Adrenal gland (tissue), 12 donors: ENCODE measurements around the gene PRR3. TPM values are rescaled to one million over a fixed set of nuclear protein-coding genes. Genes with fewer than 3 reads are reported as not detected.

Source experiments
- DNase-seq, 7 donors: peaks; one replicate each; pipeline ENCODE4 v3.0.0-alpha.2; 2019 to 2020
- H3K27ac ChIP-seq, 5 donors: fragments of 200-600 bp; sonication (generic) in 4 of 5; 1 replicate in 3 of 5; 2 replicates in 2 of 5; pipeline versions ENCODE4 v1.5.1 to v1.8.0; 2016 to 2020; ENCODE audit warnings: mild to moderate bottlenecking in 1 of 5
- H3K27me3 ChIP-seq: fragments of 200-600 bp; 2 replicates; pipeline ENCODE4 v1.8.0; 2021
- H3K36me3 ChIP-seq, 2 donors: fragments of 200-600 bp; replicated peaks in 1 of 2; 1 replicate in 1 of 2; 2 replicates in 1 of 2; pipeline versions ENCODE4 v1.5.1 to v1.8.0; 2018 to 2022
- H3K4me1 ChIP-seq, 2 donors: fragments of 200-600 bp; replicated peaks in 1 of 2; 1 replicate in 1 of 2; 2 replicates in 1 of 2; pipeline versions ENCODE4 v1.5.1 to v1.8.0; 2018 to 2021
- H3K4me3 ChIP-seq, 4 donors: fragments of 200-600 bp; sonication (generic) in 3 of 4; one replicate each; pipeline ENCODE4 v1.5.1; 2016 to 2018
- H3K9me3 ChIP-seq, 3 donors: fragments of 200-600 bp; sonication (generic) in 1 of 3; replicated peaks in 1 of 3; 1 replicate in 2 of 3; 2 replicates in 1 of 3; pipeline versions ENCODE4 v1.5.1 to v1.8.0; 2016 to 2021
- POLR2A ChIP-seq, 2 donors: fragments of 450-650 bp; IDR thresholded peaks; one replicate each; pipeline ENCODE4 v1.6.1; 2017; ENCODE audit warnings: antibody characterized with exemption in 2 of 2, mild to moderate bottlenecking in 2 of 2, moderate library complexity in 1 of 2
- WGBS, 4 donors: extraction: QIAGEN DNeasy Blood & Tissue Kit in 2 of 4; methylation state at CpG; one replicate each; pipeline versions ENCODE4 v1.1.5 to v1.1.7; 2013 to 2017; 5-methylcytosine and 5-hydroxymethylcytosine counted together
- intact Hi-C, 2 donors: fragments of 100-400 bp; cut with DNase I; formaldehyde crosslinking; loops; one replicate each; pipeline versions ENCODE4 v1.14.1 to v1.15.0; 2022 to 2023
- polyA plus RNA-seq, 3 donors: library from polyadenylated mRNA; stranded (reverse); fragments of 200-250 nt in 2 of 3; fragments of 350-450 nt in 1 of 3; fragmentation: Illumina TruSeq in 1 of 3; extraction: RNeasy Lipid Tissue Mini Kit (QIAGEN cat#74804) in 1 of 3; gene quantifications; one replicate each; pipeline ENCODE4 v1.2.3, GENCODE V29; 2013 to 2014
- total RNA-seq, 9 donors: library from RNA; depleted of rRNA in 4 of 9; stranded (reverse); fragments of >200 nt in 4 of 9; fragments of 120-200 nt in 1 of 9; fragmentation: NEBNext Ultra II Directional in 1 of 9; extraction: Animal tissue kit (Norgen Biotek cat#: 25700) in 1 of 9; gene quantifications; one replicate each; pipeline versions ENCODE4 v1.1.0 to v1.2.4, GENCODE V29; 2013 to 2023
- TF ChIP-seq, protein P1 (sequence below), 6 experiments: fragments of 450-650 bp in 4 of 6; fragments of 200-600 bp in 2 of 6; sonication (generic) in 1 of 6; IDR thresholded peaks; 1 replicate in 5 of 6; 2 replicates in 1 of 6; pipeline versions ENCODE4 v1.5.1 to v1.8.0; 2016 to 2021; ENCODE audit warnings: antibody characterized with exemption in 6 of 6, mild to moderate bottlenecking in 2 of 6, moderate library complexity in 1 of 6
- donor health status: healthy with polysubstance abuse.
- donor health status: Bipolar disorder and iron deficiency.
- donor health status: DM: yes; HTN: yes; CAD: no.
- donor health status: DM: no; HTN: no; CAD: no.
- donor health status: DM: no; HTN: no; CAD: no.
- donor health status: DM: yes; HTN: yes; CAD: no.

The PRR3 gene
- total and polyA plus RNA-seq, 12 donors: 1.8 to 25.5 (median 12.1) TPM

DNA sequence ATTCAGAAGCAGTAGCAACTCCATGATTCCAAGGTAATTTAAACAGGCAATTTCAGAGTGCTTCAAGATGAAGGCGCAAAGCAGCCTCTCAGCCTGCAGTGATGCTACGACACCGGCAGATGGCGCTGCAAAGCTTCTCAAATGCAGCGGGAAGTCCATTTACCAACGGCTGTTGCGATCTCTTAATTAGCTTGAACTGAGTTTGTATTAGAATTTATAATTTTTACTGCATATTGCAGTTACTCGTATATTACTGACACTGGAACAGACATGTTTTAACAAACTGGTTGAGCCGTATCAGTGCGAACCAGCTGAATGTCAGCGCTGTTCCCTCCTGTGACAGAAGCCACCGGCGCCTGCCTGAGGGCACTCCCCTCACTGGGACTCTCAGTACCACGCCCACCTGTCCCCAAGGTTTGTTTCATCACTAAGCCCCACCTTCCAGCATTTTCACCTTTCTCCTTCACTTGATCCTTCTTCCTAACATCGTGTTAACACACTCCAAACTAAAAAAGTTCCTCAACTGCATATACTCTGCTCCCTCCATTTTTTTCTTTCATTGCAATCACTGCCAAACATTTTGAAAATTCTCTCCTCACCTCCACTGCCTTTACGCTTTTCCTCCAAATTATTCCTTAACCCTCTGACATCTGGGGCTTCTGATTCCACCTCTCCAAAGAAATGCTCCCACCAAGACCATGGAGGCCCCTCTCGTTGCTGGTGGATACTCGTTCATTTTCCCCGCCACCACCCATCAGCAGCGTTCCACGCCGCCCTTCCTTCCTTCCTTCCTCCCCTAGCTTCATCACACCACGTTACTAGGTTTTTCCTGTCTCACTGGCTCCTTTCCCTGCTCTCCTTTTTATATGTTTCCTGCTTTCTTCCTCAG is 15.3 kb upstream of the PRR3 start:
- H3K4me1 ChIP-seq: peaks cover 3 to 7% of the 10 kb centered on the region in 2 donors
- WGBS, 4 donors: 10 to 12% (median 11%) methylated on average over 23 of the region's 23 CpGs
- no peaks in the 10 kb centered on the region for H3K27me3 ChIP-seq
- DNase-seq: peak; percentile 65 to 92 (median 76)
- H3K36me3 ChIP-seq: peaks cover 0 to 10% of the 10 kb centered on the region in 2 donors
- peak overlapping the region in 1 of 4 donors; percentile 49 for H3K4me3 ChIP-seq
- peak overlapping the region in 1 of 5 donors; percentile 41 for H3K27ac ChIP-seq
- TF ChIP-seq, protein P1, sequence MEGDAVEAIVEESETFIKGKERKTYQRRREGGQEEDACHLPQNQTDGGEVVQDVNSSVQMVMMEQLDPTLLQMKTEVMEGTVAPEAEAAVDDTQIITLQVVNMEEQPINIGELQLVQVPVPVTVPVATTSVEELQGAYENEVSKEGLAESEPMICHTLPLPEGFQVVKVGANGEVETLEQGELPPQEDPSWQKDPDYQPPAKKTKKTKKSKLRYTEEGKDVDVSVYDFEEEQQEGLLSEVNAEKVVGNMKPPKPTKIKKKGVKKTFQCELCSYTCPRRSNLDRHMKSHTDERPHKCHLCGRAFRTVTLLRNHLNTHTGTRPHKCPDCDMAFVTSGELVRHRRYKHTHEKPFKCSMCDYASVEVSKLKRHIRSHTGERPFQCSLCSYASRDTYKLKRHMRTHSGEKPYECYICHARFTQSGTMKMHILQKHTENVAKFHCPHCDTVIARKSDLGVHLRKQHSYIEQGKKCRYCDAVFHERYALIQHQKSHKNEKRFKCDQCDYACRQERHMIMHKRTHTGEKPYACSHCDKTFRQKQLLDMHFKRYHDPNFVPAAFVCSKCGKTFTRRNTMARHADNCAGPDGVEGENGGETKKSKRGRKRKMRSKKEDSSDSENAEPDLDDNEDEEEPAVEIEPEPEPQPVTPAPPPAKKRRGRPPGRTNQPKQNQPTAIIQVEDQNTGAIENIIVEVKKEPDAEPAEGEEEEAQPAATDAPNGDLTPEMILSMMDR (IDR thresholded peaks at IDR 0.05): peak; percentile 83 to 96 (median 88)
- TF ChIP-seq POLR2A (IDR thresholded peaks at IDR 0.05): no peak
- intact Hi-C loops: loop anchor here in 1 of 2 donors (5.0 kb wide), 1 partner anchor 46 kb away; no protein-coding TSS in a partner anchor
- no peaks in the 10 kb centered on the region for H3K9me3 ChIP-seq

DNA sequence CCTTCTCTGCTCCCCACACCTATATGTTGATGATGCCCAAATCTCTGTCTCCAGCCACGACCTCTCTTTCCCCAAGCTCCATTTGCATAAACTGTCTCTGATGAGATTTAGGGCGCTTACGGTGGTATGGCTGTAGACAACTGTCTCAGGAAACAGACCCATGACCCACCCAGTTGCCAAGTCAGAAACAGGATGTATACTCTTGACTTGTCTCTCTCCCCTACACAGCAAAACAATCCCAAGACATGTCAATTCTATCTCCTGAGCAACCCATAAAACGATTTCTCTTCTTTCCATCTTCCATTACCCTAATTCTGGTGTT is 14.7 kb upstream of the PRR3 start:
- peak in 1 of 7 donors; percentile 54 for DNase-seq
- WGBS, 4 donors: 15 to 27% (median 18%) methylated on average over 4 of the region's 4 CpGs
- no peaks in the 10 kb centered on the region for H3K27me3 ChIP-seq
- TF ChIP-seq POLR2A (IDR thresholded peaks at IDR 0.05): no peak
- TF ChIP-seq, protein P1 (IDR thresholded peaks at IDR 0.05): no peak
- H3K4me1 ChIP-seq: peaks cover 3 to 7% of the 10 kb centered on the region in 2 donors
- intact Hi-C loops: loop anchor here in 1 of 2 donors (5.0 kb wide), 1 partner anchor 45 kb away; no protein-coding TSS in a partner anchor
- peaks cover 0 to 16% of the 10 kb centered on the region in 2 donors for H3K36me3 ChIP-seq
- H3K4me3 ChIP-seq: no peak overlapping the region
- H3K9me3 ChIP-seq: no peaks in the 10 kb centered on the region
- H3K27ac ChIP-seq: peak overlapping the region in 2 of 5 donors; percentile 11 to 17

DNA sequence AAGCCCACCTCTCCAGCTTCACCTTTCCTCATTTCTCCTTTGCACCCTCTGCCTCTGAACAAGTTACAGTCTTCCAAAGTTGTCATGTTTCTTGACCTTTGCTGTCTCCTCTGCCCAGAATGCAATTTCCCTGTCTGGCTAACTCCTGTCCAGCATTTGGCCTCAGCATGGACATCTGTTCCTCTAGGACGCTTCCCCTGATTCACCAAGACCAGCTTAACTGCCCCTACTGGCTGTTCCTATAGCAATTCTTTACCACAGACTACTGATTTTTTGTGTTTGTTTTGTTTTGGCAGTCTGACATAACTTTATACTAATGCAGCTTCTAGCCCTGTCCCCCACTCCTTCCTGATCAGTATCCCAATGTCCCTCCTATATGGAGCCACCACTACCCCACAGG is 14.2 kb upstream of the PRR3 start:
- Histone ChIP-seq H3K36me3 (peaks cover 0 to 18% of the 10 kb centered on the region in 2 donors), H3K27ac (peak overlapping the region in 2 of 5 donors; percentile 11 to 17), H3K9me3 (no peaks in the 10 kb centered on the region), H3K4me1 (peaks cover 3 to 7% of the 10 kb centered on the region in 2 donors), H3K4me3 (no peak overlapping the region), H3K27me3 (no peaks in the 10 kb centered on the region)
- intact Hi-C loops: loop anchor here in 1 of 2 donors (5.0 kb wide), 1 partner anchor 44 kb away; no protein-coding TSS in a partner anchor
- WGBS, 4 donors: 63 to 81% (median 74%) methylated on average over 1 of the region's 1 CpG
- DNase-seq: peak in 1 of 7 donors; percentile 35
- no peak for TF ChIP-seq POLR2A (IDR thresholded peaks at IDR 0.05)
- TF ChIP-seq, protein P1 (IDR thresholded peaks at IDR 0.05): no peak

DNA sequence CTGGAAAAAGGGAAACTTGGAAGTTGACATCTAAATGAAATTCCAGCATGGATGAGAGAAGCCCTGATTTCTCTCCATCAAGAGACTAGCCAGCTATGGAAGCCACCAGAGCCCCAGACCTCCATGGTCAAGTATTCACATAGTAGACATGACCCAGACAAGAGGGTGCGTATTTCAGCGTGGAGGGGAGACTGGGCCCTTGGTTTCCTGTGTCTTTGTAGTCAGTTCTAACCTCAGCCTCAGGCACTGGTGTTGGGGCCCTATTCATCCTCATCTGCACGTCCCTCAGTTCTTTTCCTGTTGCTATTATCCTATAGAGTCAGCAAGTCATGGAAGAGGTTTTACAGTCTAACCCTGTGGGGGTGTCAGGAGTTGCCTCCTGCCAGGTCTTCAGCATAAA is 13.3 kb upstream of the PRR3 start:
- WGBS, 4 donors: 84 to 93% (median 92%) methylated on average over 3 of the region's 3 CpGs
- Histone ChIP-seq H3K27me3 (no peaks in the 10 kb centered on the region), H3K4me3 (no peak overlapping the region), H3K36me3 (peaks cover 0 to 27% of the 10 kb centered on the region in 2 donors), H3K9me3 (no peaks in the 10 kb centered on the region), H3K4me1 (peaks cover 3 to 7% of the 10 kb centered on the region in 2 donors), H3K27ac (no peak overlapping the region)
- intact Hi-C loops: loop anchor here in 1 of 2 donors (5.0 kb wide), 1 partner anchor 43 kb away; no protein-coding TSS in a partner anchor
- peak in 1 of 7 donors; percentile 50 for DNase-seq
- TF ChIP-seq POLR2A (IDR thresholded peaks at IDR 0.05): no peak
- TF ChIP-seq, protein P1 (IDR thresholded peaks at IDR 0.05): no peak
